Measurements from ENCODE around the gene TAOK1.
A peak's percentile ranks its signal among the peaks of the same experiment; 100 is the strongest.

Gene TAOK1

DNA sequence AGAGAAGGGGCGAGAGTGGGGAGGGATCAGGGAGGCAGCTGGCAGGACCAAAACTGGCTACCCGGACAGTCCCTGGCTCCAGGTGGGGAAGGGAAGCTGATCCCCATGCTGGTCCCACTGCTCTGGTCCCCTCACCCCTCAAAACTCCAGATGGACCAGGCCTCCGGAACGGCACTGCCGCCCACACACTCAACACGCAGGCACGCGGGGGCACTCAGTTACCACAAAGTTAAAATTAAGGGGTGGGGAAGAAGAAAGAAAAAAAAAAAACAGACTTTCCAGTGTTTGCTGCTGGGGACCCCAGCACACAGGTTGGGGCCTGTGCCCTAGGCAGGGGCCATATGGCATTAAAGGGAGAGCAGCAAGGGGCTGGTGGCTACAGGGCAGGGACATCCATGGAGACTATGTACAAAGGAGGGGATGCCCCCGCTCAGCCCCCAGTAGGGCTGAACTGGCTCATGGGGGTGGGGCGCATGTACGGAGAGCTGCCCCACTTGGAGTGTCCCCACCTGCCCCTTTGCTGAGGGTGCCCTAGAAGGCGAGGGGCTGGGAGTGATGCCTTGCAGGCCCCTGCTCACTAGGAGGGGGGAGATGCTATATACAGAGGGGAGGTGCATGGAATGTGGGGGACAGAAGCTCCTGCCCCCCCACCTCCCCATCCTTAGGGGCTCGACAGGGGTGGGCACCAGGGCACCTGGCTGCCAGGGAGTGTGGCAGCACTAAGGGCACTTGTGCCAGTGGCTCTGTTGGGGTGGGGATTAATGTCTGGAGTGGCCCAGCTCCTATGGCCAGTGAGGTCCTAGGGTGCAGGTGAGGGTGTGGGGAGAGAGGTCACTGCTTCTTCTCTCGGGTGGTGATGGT is 183.9 kb downstream of the TAOK1 start:
- CTCF ChIA-PET: interaction anchor here (0.5 to 4.9 kb wide), 7 partner anchors 8 to 286 kb away, joined by 3 to 31 read pairs (median 3); partner anchors contain the start of gene ANKRD13B
- Histone ChIP-seq H3K4me1 (ENCODE audit: control insufficient read depth, insufficient read depth, low read length) (peaks cover 5% of the 10 kb centered on the region), H3K36me3 (ENCODE audit: control insufficient read depth in 2 of 2, insufficient read depth in 1 of 2, low read length in 2 of 2) (peaks cover 3 to 83% of the 10 kb centered on the region in 2 experiments), H3K4me3 (ENCODE audit: low read depth, low read length) (no peak overlapping the region), H3K9me3 (ENCODE audit: control insufficient read depth, insufficient read depth, low read depth, low read length) (no peaks in the 10 kb centered on the region), H3K27ac (ENCODE audit: extremely low read depth, low read depth, low read length) (0 out of 2 replicates have a peak overlapping the region, but pooled peaks have one; percentile 9)
- POLR2A ChIA-PET: interaction anchor here (0.7 to 2.7 kb wide), 4 partner anchors 11 to 204 kb away, joined by 3 to 11 read pairs (median 4); partner anchors contain the start of gene ANKRD13B
- TF ChIP-seq ZNF707 (tag by site-specific recombination; IDR thresholded peaks at IDR 0.05) (no peak), ZNF76 (tag by site-specific recombination; IDR thresholded peaks at IDR 0.05; ENCODE audit: borderline replicate concordance, low read depth) (no peak), EGR2 (tag by site-specific recombination; IDR thresholded peaks at IDR 0.05; ENCODE audit: low read depth) (0 out of 2 replicates have a peak, but pooled peaks have one; percentile 18), ZNF350 (tag by site-specific recombination; IDR thresholded peaks at IDR 0.05) (no peak), ZNF335 (tag by site-specific recombination; conservative IDR thresholded peaks at IDR 0.05) (no peak), ZNF560 (tag by site-specific recombination; IDR thresholded peaks at IDR 0.05; ENCODE audit: borderline replicate concordance) (no peak), ZNF610 (tag by site-specific recombination; IDR thresholded peaks at IDR 0.05; ENCODE audit: borderline replicate concordance) (no peak), ZBTB17 (tag by site-specific recombination; IDR thresholded peaks at IDR 0.05) (no peak), SALL2 (tag by site-specific recombination; IDR thresholded peaks at IDR 0.05; ENCODE audit: borderline replicate concordance) (no peak), ZNF473 (tag by site-specific recombination; IDR thresholded peaks at IDR 0.05) (no peak), ZNF202 (tag by site-specific recombination; IDR thresholded peaks at IDR 0.05; ENCODE audit: borderline replicate concordance) (no peak), ZNF544 (tag by site-specific recombination; IDR thresholded peaks at IDR 0.05) (no peak), YY1 (tag by site-specific recombination; IDR thresholded peaks at IDR 0.05) (no peak), ZNF701 (tag by site-specific recombination; IDR thresholded peaks at IDR 0.05) (no peak), ZNF830 (tag by site-specific recombination; IDR thresholded peaks at IDR 0.05; ENCODE audit: low read depth) (no peak), YY2 (tag by site-specific recombination; IDR thresholded peaks at IDR 0.05) (no peak), ZNF558 (tag by site-specific recombination; IDR thresholded peaks at IDR 0.05) (no peak), ZNF169 (tag by site-specific recombination; IDR thresholded peaks at IDR 0.05) (no peak), ZFHX2 (tag by site-specific recombination; conservative IDR thresholded peaks at IDR 0.05) (peak; percentile 49; the same call in 1 of the 2 replicates), ZNF549 (tag by site-specific recombination; IDR thresholded peaks at IDR 0.05) (no peak), ZBTB21 (tag by site-specific recombination; IDR thresholded peaks at IDR 0.05) (no peak), ZNF777 (tag by site-specific recombination; IDR thresholded peaks at IDR 0.05; ENCODE audit: borderline replicate concordance) (no peak), GLIS2 (tag by site-specific recombination; IDR thresholded peaks at IDR 0.05) (peak; percentile 45; the same call in 1 of the 2 replicates), HIC1 (tag by site-specific recombination; IDR thresholded peaks at IDR 0.05) (peak; percentile 83), ZSCAN5A (tag by site-specific recombination; IDR thresholded peaks at IDR 0.05) (no peak), TCF7L2 (IDR thresholded peaks at IDR 0.05; ENCODE audit: borderline replicate concordance, low read depth, low read length) (no peak), ZNF433 (tag by site-specific recombination; IDR thresholded peaks at IDR 0.05; ENCODE audit: low read depth) (no peak), SP7 (tag by site-specific recombination; IDR thresholded peaks at IDR 0.05) (no peak)
- TF ChIP-seq, protein P1, sequence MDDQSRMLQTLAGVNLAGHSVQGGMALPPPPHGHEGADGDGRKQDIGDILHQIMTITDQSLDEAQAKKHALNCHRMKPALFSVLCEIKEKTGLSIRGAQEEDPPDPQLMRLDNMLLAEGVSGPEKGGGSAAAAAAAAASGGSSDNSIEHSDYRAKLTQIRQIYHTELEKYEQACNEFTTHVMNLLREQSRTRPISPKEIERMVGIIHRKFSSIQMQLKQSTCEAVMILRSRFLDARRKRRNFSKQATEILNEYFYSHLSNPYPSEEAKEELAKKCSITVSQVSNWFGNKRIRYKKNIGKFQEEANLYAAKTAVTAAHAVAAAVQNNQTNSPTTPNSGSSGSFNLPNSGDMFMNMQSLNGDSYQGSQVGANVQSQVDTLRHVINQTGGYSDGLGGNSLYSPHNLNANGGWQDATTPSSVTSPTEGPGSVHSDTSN (CRISPR knock-in tag; IDR thresholded peaks at IDR 0.05): no peak
- TF ChIP-seq, protein P2, sequence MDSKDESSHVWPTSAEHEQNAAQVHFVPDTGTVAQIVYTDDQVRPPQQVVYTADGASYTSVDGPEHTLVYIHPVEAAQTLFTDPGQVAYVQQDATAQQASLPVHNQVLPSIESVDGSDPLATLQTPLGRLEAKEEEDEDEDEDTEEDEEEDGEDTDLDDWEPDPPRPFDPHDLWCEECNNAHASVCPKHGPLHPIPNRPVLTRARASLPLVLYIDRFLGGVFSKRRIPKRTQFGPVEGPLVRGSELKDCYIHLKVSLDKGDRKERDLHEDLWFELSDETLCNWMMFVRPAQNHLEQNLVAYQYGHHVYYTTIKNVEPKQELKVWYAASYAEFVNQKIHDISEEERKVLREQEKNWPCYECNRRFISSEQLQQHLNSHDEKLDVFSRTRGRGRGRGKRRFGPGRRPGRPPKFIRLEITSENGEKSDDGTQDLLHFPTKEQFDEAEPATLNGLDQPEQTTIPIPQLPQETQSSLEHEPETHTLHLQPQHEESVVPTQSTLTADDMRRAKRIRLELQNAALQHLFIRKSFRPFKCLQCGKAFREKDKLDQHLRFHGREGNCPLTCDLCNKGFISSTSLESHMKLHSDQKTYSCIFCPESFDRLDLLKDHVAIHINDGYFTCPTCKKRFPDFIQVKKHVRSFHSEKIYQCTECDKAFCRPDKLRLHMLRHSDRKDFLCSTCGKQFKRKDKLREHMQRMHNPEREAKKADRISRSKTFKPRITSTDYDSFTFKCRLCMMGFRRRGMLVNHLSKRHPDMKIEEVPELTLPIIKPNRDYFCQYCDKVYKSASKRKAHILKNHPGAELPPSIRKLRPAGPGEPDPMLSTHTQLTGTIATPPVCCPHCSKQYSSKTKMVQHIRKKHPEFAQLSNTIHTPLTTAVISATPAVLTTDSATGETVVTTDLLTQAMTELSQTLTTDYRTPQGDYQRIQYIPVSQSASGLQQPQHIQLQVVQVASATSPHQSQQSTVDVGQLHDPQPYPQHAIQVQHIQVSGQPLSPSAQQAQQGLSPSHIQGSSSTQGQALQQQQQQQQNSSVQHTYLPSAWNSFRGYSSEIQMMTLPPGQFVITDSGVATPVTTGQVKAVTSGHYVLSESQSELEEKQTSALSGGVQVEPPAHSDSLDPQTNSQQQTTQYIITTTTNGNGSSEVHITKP (tag by site-specific recombination; IDR thresholded peaks at IDR 0.05): 0 out of 2 replicates have a peak, but pooled peaks have one; percentile 25

Measured in HEK293 (cell line).